Measurements from ENCODE around the gene HMGN1.

DNA sequence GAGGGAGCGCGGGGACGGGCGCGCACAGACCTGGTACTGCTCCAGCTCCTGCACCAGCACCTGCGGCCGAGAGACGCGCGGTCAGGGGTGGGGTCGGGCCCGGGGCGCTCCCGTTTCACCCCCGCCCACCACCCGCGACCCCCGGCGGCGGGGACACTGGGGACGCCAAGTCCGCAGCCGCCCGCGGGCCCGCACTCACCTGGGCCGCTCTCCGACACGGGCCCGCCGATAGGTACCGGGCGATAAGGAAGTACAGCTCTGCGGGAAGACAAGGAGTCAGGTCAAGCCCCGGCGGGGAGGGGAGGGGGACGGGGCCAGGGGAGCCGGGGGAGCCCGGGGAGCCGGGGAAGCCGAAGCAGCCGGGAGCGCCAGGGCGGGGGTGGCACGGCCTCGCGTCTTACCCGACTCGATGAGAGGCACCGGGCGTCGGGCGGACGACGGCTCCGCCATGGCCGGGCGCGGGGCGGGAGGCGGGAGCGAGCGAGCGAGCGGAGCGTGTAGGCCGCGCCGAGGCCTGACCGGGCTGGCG lies 35.8 kb downstream of the HMGN1 start:
- TF ChIP-seq, protein P1, sequence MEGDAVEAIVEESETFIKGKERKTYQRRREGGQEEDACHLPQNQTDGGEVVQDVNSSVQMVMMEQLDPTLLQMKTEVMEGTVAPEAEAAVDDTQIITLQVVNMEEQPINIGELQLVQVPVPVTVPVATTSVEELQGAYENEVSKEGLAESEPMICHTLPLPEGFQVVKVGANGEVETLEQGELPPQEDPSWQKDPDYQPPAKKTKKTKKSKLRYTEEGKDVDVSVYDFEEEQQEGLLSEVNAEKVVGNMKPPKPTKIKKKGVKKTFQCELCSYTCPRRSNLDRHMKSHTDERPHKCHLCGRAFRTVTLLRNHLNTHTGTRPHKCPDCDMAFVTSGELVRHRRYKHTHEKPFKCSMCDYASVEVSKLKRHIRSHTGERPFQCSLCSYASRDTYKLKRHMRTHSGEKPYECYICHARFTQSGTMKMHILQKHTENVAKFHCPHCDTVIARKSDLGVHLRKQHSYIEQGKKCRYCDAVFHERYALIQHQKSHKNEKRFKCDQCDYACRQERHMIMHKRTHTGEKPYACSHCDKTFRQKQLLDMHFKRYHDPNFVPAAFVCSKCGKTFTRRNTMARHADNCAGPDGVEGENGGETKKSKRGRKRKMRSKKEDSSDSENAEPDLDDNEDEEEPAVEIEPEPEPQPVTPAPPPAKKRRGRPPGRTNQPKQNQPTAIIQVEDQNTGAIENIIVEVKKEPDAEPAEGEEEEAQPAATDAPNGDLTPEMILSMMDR (IDR thresholded peaks at IDR 0.05), result no peak
- TF ChIP-seq, protein P2, sequence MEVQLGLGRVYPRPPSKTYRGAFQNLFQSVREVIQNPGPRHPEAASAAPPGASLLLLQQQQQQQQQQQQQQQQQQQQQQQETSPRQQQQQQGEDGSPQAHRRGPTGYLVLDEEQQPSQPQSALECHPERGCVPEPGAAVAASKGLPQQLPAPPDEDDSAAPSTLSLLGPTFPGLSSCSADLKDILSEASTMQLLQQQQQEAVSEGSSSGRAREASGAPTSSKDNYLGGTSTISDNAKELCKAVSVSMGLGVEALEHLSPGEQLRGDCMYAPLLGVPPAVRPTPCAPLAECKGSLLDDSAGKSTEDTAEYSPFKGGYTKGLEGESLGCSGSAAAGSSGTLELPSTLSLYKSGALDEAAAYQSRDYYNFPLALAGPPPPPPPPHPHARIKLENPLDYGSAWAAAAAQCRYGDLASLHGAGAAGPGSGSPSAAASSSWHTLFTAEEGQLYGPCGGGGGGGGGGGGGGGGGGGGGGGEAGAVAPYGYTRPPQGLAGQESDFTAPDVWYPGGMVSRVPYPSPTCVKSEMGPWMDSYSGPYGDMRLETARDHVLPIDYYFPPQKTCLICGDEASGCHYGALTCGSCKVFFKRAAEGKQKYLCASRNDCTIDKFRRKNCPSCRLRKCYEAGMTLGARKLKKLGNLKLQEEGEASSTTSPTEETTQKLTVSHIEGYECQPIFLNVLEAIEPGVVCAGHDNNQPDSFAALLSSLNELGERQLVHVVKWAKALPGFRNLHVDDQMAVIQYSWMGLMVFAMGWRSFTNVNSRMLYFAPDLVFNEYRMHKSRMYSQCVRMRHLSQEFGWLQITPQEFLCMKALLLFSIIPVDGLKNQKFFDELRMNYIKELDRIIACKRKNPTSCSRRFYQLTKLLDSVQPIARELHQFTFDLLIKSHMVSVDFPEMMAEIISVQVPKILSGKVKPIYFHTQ (CRISPR knock-in tag; IDR thresholded peaks at IDR 0.05), result no peak
